HG03378 (cell line): ENCODE measurements around the gene RPS23.
"Not testable (repeated sequence)": the region's sequence is repeated elsewhere in the genome, so short reads cannot be mapped to it uniquely, and the experiment has no call there.

Source experiments
- ATAC-seq: cut with Tn5 transposase; IDR thresholded peaks from one replicate; pipeline ENCODE4 v1.9.1; 2021; ENCODE audit warnings: mild to moderate bottlenecking, moderate library complexity; ENCODE audit not compliant: unreplicated experiment

Gene RPS23

GRCh38 chr5:82290908-82291307 is 12.8 kb upstream of the RPS23 start:
- no peak for ATAC-seq

GRCh38 chr5:82290005-82290404 is 11.9 kb upstream of the RPS23 start:
- ATAC-seq = no peak

GRCh38 chr5:82287625-82288024 is 9.5 kb upstream of the RPS23 start:
- ATAC-seq = no peak

- ATAC-seq = no peak
Measured at GRCh38 chr5:82285206-82285605, 7.1 kb upstream of the RPS23 start.

- ATAC-seq = no peak
Measured at GRCh38 chr5:82283893-82284292, 5.7 kb upstream of the RPS23 start.

- ATAC-seq = no peak
Measured at GRCh38 chr5:82278711-82279370, 687 bp upstream of the RPS23 start.

GRCh38 chr5:82277613-82277986 is 554 bp downstream of the RPS23 start:
- peak; percentile 1 for ATAC-seq

GRCh38 chr5:82276800-82277612 is 1.1 kb downstream of the RPS23 start:
- ATAC-seq = no peak

- ATAC-seq = no peak
Measured at GRCh38 chr5:82275216-82275664, 2.9 kb downstream of the RPS23 start.

GRCh38 chr5:82274343-82275211 is 3.6 kb downstream of the RPS23 start:
- ATAC-seq = no peak

GRCh38 chr5:82273426-82273825 is 4.7 kb downstream of the RPS23 start:
- ATAC-seq = not testable (repeated sequence)

GRCh38 chr5:82272571-82273356 is 5.4 kb downstream of the RPS23 start:
- ATAC-seq = not testable (repeated sequence)

GRCh38 chr5:82269363-82269762 is 8.8 kb downstream of the RPS23 start:
- ATAC-seq = not testable (repeated sequence)

GRCh38 chr5:82267297-82267933 is 10.7 kb downstream of the RPS23 start:
- not testable (repeated sequence) for ATAC-seq

- no peak for ATAC-seq
Measured at GRCh38 chr5:82265047-82265446, 13.1 kb downstream of the RPS23 start.

- no peak for ATAC-seq
Measured at GRCh38 chr5:82259172-82259800, 18.9 kb downstream of the RPS23 start.

- no peak for ATAC-seq
Measured at GRCh38 chr5:82257729-82258128, 20.4 kb downstream of the RPS23 start.

GRCh38 chr5:82257247-82257646 is 20.9 kb downstream of the RPS23 start:
- no peak for ATAC-seq

- ATAC-seq = no peak
Measured at GRCh38 chr5:82255844-82256243, 22.3 kb downstream of the RPS23 start.

GRCh38 chr5:82252744-82253143 is 25.4 kb downstream of the RPS23 start:
- no peak for ATAC-seq
